HG02884 (cell line): ENCODE results near the gene ZFHX3.
A peak's percentile ranks its signal among the peaks of the same experiment; 100 is the strongest.
"Not testable (repeated sequence)": the region's sequence is repeated elsewhere in the genome, so short reads cannot be mapped to it uniquely, and the experiment has no call there.

Source experiments
- ATAC-seq: cut with Tn5 transposase; IDR thresholded peaks from one replicate; pipeline ENCODE4 v1.9.1; 2021; ENCODE audit warnings: mild to moderate bottlenecking, moderate library complexity; ENCODE audit not compliant: unreplicated experiment

ZFHX3 gene, protein sequence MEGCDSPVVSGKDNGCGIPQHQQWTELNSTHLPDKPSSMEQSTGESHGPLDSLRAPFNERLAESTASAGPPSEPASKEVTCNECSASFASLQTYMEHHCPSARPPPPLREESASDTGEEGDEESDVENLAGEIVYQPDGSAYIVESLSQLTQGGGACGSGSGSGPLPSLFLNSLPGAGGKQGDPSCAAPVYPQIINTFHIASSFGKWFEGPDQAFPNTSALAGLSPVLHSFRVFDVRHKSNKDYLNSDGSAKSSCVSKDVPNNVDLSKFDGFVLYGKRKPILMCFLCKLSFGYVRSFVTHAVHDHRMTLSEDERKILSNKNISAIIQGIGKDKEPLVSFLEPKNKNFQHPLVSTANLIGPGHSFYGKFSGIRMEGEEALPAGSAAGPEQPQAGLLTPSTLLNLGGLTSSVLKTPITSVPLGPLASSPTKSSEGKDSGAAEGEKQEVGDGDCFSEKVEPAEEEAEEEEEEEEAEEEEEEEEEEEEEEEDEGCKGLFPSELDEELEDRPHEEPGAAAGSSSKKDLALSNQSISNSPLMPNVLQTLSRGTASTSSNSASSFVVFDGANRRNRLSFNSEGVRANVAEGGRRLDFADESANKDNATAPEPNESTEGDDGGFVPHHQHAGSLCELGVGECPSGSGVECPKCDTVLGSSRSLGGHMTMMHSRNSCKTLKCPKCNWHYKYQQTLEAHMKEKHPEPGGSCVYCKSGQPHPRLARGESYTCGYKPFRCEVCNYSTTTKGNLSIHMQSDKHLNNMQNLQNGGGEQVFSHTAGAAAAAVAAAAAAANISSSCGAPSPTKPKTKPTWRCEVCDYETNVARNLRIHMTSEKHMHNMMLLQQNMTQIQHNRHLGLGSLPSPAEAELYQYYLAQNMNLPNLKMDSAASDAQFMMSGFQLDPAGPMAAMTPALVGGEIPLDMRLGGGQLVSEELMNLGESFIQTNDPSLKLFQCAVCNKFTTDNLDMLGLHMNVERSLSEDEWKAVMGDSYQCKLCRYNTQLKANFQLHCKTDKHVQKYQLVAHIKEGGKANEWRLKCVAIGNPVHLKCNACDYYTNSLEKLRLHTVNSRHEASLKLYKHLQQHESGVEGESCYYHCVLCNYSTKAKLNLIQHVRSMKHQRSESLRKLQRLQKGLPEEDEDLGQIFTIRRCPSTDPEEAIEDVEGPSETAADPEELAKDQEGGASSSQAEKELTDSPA (N-terminal part only)

DNA sequence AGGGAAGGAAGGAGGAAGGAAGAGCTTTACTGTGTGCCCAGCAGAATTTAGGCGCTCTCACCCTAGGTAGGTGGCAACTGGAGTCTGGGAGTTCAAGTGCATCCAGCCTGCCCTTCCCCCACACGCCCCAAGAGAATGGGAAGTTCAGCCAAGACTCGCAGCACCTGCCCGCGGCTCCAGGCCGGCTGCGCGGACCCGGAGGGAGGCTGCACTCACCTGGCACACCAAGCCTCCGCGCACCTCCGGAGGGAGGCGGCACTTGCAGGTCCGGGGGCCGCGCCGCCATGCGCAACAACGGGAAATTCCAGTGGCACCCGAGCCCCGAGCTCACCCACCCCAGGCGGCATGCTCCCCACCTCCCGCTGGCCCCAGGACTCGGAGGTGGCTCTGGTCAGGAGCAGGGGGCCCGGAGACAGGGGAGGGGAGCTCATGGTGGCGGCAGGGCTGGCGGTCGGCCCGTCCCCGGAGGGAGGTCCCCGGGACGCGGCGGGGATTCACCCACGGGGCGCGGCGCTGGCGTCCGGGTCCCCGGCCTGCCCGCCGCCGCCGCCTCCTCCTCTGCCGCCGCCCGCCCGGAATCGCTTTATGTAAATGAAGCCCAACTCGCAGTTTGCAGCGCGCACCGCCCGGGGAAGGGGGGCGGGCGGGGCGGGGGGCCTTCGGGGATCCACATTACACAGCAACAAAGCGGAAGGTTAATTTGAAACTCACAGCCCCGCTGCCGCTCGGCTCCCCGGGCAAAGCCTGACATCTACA, at the start of gene ZFHX3:
Gene ZFHX3, minus strand, starts transcription at position 593 of the 756 bp plus-strand sequence. CDS start 87,983 bp downstream, outside the sequence.
- peak; percentile 77 for ATAC-seq

DNA sequence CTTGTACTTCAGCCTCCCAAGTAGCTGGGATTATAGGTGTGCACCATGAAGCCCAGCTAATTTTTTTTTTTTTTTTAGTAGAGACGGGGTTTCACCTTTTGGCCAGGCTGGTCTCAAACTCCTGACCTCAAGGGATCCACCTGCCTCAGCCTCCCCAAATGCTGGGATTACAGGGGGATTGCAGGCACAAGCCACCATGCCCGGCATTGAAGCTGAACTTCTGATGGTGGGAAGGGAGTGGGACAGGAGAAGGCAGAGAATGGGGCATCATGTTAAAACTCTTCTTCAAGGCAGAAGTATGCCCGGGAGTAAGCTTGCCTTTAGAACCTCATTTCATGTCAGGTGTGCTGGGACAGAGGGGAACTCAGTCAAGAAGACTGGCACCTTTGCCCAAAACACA, 48.6 kb upstream of the ZFHX3 start:
- no peak for ATAC-seq

DNA sequence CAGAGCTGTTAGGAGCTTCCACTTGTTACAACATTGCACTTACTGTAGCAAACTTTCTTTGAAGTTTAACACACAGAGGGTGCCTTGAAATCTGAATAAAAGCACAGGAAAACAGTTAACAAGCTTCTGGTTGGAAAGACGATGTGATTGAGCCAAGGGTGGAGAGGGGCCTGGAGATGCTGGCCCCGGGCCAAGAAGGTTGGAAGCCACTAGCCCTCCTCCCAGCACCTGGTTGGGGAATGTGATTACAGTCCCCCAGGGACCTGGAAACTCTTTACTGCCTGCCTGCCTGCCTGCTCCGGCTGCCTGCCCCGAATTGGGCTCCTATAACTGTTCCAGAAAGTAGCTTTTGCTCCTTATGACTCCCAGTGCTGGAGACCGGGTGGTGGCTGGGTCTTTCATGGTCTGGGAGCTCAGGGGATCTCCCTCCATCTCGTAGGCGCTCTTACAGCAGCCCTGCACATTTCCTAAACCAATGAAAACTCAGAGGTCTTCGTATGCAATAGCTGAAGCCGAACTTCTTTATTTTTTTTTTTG, 48.0 kb upstream of the ZFHX3 start:
- ATAC-seq = no peak

DNA sequence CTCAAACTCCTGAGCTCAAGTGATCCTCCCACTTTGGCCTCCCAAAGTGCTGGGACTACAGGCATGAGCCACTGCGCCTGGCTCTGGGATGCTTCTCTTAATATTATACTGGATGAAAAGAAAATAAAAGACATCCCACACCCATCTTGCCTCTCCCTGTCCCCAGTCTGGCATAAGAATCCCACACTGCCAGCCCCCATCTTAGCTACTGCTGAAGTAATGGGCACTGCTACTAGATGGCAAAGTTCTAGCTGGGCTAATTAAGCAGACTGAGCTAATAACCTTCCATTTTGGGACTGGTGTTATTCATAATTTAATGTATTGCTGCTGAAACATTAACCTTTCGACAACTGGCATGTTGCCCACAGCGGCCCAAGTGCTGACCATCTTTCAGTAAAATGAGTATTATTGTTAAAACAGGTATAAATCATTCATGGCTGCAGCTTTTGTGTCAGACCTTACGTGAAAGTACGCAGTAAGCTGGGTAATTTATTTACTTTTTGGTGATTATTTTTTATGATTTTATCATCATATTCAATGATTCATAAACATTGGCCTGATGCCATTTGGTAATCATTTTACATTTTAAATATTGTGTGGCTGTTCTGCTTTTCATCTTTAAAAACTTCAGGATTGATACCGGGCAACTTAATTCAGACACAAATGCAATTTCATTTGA, 47.4 kb upstream of the ZFHX3 start:
- ATAC-seq = no peak

DNA sequence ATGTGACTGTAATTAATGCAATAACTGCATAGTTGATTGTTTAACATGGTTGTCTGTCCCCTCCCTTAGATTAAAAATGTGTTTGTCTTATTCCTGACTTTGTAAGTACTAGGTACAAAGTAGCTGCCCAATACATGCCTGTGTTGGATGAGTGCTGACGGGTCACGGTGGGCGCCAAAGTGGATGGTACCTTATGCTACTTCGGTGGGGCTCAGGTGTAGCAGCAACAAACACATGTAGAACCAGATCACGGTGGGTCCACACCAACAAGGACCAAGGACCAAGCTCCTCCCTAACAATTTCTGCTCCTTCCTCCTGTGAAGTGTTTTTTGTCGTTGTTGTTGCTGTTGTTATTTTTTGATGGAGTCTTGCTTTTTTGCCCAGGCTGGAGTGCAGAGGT, 46.4 kb upstream of the ZFHX3 start:
- ATAC-seq = no peak

DNA sequence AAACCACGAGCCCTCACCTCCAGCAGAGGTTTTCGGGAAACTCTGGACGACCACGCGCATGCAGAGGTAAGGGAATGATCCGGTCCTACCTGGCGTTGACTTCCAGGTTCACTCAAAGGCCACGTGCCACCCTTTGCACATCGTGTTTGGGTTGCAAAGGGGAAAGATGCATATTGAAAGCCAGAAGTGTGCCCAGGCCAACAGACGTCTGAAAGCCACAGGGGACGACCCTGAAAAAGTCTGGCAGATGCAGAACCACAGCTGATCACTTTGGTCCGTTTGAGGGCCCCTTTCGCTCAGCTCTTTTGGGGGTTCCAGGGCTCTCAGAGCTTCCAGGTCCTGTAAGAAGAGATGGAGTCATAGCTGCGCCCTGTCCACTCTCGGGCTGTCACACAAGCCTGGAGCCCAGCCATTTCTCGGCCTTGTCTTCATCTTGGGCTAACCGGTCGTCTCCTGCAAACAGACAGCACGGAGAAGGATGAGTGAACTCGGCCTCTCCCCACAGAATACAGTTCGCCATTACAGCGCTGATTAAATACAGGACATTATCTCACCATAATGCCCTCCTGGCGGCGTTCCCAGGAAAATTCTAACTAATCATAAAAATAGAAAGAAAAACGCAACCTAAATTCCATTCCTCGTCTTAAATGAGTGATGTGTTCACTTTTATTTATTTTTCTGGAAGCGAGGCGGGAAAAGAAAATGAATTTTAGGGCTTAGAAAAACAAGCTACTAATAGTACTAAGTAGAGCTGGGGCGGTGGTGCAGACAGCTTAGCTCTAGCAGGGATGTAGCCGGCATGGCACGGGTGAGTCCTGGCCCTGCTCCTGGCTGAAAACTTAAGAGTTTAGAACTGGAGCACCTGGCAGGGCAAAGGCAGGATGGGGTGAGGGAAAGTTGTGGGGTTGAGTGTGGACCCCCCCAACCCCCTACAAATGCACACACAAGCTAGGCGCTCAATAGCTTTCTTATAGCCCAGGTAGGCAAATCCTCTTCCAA, 45.5 kb upstream of the ZFHX3 start:
- ATAC-seq = no peak

DNA sequence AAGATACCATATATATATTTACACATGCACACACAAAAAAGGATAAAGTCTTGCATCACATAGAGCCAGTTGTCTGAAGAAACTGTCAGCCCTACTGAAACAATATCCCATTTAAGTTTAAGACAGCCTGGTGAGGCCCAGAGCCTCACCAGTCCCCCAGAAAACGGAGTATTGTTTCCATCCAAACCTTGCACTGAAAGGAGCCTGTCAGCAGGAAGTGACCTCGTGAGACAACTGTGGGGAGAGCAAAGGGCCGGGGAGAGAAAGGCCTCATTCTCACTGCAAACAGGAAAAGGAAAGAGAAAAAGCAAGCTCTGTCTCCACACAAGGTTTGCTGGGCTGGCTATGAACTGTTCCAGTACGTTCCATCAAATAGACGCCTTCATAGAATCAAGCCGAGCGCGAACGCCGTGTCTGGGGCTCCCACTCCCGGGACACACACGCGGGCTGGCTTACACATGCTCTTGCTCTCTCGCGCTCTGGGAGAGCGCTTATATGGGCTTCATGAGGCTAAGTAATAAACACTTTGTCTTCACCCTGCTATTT, 44.4 kb upstream of the ZFHX3 start:
- no peak for ATAC-seq

DNA sequence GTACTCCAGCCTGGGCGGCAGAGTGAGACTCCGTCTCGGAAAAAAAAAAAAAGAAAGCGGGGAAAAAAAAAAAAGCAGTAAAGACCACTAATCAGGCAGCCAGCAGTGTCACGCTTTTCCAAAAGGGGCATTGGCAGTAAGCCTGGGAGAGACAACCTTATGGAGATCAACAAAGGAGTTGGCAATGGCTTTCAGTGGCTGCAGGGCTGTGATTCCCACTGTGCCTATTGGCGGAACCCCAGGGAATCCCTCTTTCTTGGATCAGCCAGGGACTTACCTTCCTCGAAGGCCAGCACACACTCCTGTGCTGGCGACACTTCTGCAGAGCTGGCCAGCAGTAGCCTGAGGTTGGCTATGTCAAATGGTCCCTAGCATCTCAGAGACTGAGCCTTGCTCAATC, 43.2 kb upstream of the ZFHX3 start:
- ATAC-seq = no peak

DNA sequence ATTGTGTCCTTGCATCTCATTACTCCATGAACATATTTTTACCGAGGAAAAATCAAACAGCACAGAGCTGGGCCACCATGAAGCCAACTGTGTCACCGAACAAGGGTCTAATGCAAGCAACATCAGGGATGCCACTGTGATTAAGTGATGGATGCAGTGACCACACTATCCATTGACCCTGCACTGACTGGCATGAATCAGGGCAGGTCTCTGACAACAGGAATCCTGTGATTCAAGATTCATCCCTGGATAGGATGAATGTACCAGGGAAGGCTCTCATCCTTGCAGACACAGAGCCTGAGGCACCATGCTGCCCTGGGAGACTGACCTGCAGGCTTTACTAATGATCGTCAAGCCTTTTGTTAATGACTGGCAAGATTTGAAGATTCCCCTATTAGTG, 41.5 kb upstream of the ZFHX3 start:
- ATAC-seq = no peak

DNA sequence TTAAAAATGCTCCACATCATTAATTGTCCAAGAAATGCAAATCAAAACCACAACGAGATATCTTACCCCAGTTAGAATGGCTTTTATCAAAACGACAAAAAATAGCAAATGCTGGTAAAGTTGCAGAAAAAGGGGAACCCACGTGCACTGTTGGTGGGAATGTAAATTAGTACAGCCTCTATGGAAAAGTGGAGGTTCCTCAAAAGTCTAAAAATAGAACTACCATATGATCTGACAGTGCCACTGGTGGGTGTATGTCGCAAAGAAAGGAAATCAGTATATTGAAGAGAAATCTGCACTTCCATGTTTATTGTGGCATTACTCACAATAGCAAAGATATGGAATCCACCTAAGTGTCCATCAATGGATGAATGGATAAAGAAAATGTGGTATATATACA, 38.2 kb upstream of the ZFHX3 start:
- no peak for ATAC-seq

DNA sequence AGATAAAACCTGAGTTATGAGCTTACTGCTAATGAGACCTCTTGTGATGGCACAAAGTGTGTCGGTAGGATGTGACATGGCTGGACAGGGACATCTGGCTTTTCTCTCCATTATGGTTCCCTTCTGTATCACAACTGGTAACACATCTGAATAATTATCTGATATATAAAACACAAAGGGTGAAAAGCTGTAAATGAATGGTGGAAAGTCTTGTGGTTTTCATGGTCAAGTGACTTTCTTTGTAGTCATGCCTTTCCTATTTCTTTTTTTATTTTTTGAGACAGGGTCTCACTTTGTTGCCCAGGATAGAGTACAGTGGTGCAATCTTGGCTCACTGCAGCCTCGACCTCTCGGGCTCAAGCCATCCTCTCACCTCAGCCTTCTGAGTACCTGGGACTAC, 35.3 kb upstream of the ZFHX3 start:
- no peak for ATAC-seq

DNA sequence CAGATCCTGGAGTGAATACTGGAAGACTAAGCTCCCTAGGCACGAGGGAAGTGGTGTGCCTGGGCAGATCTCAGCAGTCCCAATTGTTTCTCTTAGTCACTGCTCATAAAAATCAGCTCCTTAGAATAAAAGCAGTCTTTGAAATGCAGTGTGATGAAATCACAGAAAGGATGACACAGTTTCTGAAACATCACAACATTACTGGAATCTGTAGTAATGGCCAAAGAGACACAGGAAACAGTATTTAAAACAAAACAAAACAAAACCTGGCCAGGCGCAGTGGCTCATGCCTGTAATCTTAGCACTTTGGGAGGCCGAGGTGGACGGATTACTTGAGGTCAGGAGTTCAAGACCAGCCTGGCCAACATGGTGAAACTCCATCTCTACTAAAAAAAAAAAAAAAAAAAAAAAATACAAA, 34.7 kb upstream of the ZFHX3 start:
- ATAC-seq = not testable (repeated sequence)

DNA sequence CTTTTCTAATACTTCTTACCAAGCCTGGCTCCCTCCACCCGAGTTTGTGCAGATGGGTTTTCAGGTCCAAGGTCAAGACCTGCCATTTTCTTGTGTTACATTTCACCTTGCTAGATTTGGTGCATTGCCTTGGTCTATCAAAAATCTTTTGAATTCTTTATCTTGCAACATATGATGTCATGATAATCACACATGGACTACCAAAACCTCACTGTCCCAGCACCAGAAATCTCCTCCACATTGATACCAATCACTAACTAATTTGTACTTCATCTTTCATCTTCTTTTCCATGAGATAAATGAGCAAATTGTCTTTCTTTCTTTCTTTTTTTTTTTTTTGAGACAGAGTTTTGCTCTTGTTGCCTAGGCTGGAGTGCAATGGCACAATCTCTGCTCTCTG, 33.0 kb upstream of the ZFHX3 start:
- no peak for ATAC-seq

DNA sequence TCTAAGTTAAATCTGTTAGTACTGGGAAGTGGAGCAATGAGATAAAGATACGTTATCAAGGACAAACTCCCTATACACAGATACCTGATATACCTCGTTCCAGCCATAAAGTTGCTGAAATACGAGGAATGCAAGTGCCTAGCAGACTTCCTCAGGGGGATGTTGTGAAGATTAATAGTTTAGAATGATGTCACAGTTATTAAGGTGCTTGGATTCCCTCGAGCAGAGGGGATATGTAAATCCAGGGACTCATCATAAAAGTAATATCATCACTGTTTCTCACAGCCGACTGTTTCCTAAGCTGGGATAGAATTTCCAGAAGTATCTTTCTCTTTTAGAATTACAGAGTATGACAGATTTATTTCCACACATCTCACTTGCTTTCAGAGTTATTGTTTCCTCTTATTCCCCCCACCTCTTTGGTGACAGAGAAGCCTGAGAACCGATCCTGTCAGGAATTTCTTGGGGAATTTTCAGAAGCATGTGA, 28.4 kb upstream of the ZFHX3 start:
- no peak for ATAC-seq

DNA sequence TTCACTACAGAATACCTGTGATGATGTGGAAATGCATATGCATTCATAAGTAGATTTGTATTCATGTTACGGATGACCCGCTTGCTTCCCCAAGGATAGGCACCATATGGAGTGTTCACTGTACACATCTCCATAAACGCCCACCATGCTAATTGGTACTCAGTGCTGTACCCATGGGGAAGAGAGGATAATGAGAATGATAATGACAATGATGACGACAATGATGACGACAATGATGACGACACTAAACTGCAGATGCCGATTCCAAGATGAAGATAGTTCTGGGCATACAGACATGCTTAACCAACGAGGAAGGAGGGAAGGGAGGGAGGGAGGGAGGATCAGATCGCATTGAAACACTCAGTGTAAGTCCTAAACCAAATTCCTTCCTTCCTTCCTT, 26.5 kb upstream of the ZFHX3 start:
- no peak for ATAC-seq

DNA sequence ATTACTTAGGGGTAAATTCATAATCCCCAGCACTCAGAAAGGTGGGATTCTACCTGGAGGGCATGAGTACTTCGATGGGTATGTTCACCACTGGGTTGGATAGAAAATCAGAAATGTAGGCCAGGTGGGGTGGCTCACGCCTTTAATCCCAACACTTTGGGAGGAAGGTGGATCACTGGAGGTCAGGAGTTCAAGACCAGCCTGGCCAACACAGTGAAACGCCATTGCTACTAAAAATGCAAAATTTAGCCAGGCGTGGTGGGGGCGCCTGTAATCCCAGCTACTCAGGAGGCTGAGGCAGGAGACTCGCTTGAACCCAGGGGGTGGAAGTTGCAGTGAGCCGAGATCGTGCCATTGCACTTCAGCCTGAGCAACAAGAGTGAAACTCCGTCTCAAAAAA, 24.1 kb upstream of the ZFHX3 start:
- not testable (repeated sequence) for ATAC-seq

DNA sequence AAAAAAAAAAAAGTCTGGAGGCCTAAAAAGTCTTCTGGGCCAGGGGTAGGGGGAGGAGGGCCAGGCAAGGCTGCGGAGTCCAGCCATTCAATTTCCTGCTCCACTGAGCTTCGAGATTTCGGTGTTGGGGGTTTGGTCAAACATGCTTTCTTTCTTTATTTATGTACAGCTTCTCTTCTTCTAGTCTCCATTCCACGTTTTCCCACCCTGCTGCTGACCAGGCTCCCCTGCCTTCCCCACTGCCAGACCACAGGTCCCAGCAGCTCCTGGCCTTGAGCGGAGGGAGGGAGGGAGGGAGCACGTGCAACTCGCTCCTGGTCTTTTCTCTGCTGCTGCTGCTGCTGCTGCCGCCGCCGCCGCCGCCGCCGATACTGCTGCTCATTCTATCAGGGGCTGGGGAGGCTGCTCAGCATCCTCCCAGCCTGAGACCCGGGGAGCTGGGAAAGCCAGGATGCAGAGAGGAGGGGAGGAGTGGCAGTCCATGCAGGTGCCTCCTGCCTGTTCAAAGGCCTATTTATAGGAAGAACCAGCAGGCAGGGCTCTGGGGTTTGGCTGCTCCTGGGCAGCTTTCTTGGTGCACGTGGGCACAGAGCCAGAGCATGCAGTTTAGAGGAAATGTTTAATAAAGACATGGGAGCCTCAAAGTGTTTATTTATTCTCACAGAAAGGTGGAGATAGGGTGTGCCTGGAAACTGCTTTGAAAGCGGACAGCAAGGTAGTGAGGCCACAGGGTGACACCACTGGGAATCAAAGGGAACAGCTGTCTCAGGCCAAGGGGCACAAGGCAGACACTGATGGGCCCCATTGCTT, 23.4 kb upstream of the ZFHX3 start:
- ATAC-seq = no peak
